ENCODE measurements around the gene THRAP3.

DNA sequence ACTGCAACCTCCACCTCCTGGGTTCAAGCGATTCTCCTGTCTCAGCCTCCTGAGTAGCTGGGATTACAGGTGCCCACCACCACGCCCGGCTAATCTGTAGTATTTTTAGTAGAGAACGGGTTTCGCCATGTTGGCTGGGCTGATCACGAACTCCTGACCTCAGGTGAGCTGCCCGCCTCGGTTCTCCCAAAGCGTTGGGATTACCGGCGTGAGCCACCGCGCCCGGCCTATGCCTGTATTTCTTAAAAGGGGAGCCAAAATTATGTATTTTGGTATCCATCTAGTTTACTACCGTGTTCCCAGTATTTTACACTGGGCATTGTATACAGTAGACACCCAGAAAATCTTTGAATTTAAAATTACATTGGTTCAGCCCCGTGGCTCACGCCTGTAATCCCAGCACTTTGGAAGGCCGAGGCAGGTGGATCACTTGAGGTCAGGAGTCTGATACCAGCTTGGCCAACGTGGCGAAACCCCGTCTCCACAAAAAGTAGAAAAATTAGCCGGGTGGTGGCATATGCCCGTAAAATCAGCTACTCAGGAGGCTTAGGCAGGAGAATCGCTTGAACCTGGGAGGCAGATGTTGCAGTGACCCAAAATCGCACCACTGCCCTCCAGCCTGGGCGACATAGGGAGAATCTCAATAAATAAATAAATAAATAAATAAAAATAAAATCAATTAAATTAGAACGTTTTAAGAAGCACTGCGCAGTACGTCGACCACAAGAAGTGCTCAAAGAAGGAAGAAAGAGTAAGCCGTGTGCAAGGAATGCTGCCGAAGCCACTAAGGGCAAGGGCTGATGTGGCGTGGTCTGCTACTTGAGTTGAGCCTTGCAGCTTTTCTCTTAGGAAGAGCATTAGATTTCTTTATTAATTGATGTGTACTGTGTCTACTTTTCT lies 1.5 kb upstream of the THRAP3 start:
- TF ChIP-seq EP300 (IDR thresholded peaks at IDR 0.05; ENCODE audit: low read depth), result no peak
- TF ChIP-seq, protein P1, sequence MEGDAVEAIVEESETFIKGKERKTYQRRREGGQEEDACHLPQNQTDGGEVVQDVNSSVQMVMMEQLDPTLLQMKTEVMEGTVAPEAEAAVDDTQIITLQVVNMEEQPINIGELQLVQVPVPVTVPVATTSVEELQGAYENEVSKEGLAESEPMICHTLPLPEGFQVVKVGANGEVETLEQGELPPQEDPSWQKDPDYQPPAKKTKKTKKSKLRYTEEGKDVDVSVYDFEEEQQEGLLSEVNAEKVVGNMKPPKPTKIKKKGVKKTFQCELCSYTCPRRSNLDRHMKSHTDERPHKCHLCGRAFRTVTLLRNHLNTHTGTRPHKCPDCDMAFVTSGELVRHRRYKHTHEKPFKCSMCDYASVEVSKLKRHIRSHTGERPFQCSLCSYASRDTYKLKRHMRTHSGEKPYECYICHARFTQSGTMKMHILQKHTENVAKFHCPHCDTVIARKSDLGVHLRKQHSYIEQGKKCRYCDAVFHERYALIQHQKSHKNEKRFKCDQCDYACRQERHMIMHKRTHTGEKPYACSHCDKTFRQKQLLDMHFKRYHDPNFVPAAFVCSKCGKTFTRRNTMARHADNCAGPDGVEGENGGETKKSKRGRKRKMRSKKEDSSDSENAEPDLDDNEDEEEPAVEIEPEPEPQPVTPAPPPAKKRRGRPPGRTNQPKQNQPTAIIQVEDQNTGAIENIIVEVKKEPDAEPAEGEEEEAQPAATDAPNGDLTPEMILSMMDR (IDR thresholded peaks at IDR 0.05), result no peak
